HG03575 (cell line): Measurements from ENCODE around the gene SGK1.
"Not testable (repeated sequence)": the region's sequence is repeated elsewhere in the genome, so short reads cannot be mapped to it uniquely, and the experiment has no call there.

Source experiments
- ATAC-seq: cut with Tn5 transposase; IDR thresholded peaks from one replicate; pipeline ENCODE4 v1.9.1; 2021; ENCODE audit not compliant: unreplicated experiment, insufficient number of reproducible peaks, low FRiP score; ENCODE audit errors: extremely low read depth

The SGK1 gene

DNA sequence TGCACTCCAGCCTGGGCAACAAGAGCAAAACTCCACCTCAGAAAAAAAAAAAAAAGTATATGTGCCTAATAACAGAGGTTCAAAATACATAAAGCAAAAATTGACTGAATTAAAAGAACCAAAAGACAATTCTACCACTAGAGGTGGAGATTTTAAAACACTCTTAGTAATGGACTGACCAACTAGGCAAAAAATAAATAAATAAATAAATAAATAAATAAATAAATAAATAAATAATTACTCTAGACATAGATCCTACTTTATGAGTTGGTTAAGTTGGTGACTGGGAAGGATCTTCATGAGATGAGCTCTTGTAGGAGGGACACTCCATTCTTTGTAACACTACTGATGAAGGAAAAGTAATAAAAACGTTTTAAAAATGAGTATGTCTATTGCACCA is 113.9 kb downstream of the SGK1 start:
- no peak for ATAC-seq

- no peak for ATAC-seq
Measured at GRCh38 chr6:134201716-134202115, 116.2 kb downstream of the SGK1 start.

DNA sequence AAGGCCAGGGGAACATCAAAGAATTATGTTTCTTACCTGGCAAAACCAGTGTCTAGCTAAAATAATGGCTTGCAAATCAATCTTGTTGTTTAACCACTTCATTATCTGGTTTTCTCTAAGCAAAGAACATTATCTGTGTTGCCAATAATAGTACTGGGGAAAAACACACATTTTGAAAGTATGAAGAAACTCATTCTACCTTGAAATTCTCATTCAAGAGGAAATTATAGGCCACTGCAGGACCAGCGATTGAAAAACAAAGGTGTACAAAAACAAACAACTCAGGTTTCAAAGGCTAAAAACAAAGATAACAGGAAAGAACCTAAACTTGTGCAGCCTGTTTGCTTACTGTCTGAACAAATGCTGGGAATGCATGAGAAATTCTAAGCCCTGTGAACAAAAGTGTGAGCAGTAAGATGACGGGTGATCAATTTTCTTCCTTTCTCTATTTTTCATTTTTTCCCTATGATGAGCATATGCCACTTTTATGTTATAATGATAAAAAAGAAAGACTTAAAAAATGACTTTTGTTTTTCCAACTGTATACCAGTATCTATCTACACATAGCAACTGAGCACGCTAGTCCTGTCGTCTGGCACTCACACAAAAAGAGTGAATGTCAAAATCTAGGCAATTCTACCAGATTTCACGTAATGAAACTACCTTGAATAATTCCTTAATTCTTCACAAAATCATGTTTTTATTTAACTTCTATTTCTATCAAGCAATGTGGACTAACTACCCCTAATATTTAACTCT is 117.9 kb downstream of the SGK1 start:
- ATAC-seq = no peak

- ATAC-seq = no peak
Measured at GRCh38 chr6:134198093-134198492, 119.8 kb downstream of the SGK1 start.

DNA sequence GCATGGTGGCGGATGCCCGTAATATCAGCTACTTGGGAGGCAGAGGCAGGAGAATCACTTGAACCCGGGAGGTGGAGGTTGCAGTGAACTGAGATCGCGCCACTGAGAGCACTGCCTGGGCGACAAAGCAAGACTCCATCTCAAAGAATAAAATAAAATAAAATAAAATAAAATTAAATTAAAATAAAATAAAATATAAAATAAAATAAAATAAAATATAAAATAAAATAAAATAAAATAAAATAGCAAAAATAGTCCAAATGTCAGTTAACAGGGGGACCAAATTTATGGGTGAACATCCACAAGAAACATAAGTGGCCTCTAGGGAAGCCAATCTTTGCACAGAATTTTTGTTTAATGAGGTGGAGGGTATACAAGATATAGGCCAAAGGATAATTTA is 120.2 kb downstream of the SGK1 start:
- ATAC-seq = not testable (repeated sequence)

GRCh38 chr6:134196568-134197193 is 121.2 kb downstream of the SGK1 start:
- peak; percentile 48 for ATAC-seq

- no peak for ATAC-seq
Measured at GRCh38 chr6:134195985-134196384, 121.9 kb downstream of the SGK1 start.

DNA sequence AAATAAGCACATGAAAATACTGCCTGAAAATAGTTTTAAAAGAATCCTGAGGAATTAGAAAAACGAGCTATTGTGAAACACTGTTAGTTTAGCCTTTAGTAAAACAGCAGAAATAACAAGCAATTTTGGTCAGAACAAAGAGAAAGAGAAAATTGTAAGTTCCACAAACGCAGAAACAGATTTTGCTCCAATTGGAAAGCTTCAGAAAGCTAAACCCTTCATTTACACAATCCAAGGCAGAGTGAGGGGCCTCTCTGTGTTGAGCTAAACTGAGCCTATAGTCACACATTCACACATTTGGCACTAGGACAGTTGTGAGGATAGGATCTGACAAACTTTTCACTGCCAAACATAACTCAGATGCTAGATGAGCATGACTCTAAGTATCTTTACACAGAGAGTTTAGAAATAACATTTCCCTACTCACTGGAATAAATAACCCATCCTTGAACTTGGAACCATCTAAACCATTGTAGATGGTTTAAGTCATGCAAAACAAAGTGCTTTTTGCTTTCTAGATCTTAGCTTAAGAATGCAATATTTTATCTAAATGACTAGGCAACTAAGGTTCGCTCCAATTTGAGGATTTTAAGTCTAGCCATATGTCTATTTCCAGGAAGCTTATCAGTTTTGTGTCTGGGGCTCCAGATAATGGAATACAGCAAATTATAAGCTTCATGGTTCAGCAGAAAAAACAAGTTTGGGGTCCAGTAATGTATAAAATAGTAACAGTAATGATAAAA is 122.6 kb downstream of the SGK1 start:
- no peak for ATAC-seq

GRCh38 chr6:134193536-134194498 is 124.1 kb downstream of the SGK1 start:
- no peak for ATAC-seq

DNA sequence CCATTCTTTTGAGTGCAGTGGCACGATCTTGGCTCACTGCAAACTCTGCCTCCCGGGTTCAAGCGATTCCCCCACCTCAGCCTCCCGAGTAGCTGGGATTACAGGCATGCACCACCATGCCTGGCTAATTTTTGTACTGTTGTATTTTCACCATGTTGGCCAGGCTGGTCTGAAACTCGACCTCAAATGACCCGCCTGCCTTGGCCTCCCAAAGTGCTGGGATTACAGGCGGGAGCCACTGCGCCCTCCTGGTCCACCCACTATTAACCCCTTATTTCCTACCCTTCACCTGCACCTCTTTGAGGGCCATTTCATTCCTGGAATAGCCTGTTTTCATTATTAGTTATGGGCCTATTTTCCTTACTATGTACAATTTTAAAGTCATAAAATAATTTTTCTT is 125.3 kb downstream of the SGK1 start:
- ATAC-seq = not testable (repeated sequence)

DNA sequence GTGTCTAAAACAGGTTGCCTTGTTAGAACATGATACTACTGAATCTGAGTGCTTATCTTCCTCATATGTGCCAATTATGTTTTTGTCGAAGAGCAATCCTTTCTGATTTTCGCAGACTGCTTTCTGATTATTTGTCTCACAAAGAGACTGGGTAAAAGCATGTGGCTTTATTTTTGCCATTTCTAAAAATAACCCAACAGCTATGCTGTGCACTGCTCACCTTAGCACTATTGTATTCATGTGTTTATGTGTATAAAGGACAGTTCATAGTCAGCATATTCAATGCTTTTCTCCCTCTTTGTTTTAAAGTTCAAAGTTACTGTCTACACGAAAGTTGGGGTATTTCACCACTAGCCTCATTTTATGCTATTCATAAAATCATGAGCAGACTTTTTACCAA is 127.0 kb downstream of the SGK1 start:
- ATAC-seq = no peak

DNA sequence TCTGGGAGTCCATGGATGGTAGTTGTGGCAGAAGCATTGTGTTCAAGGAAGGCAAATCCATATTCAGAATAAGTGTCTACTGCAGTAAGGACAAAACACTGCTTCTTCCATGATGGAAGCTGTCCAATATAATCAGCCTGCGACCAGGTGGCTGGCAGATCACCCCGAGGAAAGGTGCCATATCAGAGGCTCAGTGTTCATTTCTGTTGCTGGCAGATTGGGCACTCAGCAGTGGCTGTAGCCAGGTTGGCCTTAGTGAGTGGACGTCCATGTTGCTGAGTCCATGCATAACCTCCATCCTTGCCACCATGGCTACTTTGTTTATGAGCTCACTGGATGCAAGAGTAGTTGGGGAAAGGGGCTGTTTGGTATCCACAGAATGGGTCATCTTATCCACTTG is 130.2 kb downstream of the SGK1 start:
- no peak for ATAC-seq

- no peak for ATAC-seq
Measured at GRCh38 chr6:134187154-134187553, 130.8 kb downstream of the SGK1 start.

DNA sequence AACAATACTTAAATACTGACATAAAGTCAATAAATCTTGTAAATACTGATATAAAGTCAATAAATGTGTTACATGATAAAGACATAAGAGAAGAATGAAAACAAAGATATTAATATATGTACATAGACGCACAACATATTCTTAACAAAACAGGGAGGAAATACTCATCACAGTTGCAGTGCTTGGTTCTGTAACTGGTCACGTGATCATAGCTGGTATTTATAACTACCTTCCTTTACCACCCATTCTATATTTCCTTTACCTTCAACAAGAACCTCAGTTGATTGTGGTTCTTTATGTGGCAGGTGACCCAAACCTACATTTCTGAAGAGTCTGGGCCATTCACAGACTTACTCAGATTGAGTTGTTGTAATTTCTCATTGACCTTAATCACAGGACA is 131.6 kb downstream of the SGK1 start:
- ATAC-seq = no peak

DNA sequence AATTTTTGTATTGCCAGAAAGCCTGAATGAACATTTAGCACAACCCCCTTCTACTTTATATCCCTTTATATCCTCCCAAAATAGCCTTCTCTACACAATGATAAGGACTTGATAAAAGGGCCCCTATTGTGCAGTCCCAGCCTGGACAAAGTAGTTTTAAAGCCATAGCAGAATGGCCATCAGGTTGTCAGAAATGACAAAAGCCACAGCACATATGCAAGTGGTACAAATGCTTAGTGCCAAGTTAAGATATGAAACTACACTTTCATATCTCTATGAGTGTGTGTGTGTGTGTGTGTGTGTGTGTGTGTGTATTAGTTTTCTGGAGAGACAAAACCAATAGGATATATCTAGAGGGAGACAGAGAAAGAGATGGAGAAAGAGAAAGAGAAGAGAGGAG is 132.6 kb downstream of the SGK1 start:
- no peak for ATAC-seq

DNA sequence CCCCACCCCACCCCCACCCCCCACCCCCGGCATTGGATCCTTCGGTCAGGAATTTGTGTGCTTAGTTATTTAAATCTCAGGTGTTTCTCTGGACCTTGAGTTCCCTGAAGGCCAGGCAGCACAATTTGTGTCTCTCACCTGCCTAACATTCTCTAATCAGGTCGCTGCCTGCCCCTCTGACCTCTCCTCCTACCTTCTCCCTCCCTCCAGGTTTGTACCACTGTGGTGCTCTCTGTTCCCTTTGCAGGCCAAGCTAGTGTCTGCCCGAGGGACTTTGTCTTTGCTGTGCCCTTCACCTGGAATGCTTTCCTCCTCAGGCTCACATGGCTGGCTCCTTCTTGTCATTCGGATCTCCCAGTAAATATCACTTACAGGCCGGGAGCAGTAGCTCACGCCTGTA is 134.1 kb downstream of the SGK1 start:
- ATAC-seq = no peak

GRCh38 chr6:134182528-134182927 is 135.4 kb downstream of the SGK1 start:
- ATAC-seq = no peak

GRCh38 chr6:134181726-134182125 is 136.2 kb downstream of the SGK1 start:
- ATAC-seq = not testable (repeated sequence)

DNA sequence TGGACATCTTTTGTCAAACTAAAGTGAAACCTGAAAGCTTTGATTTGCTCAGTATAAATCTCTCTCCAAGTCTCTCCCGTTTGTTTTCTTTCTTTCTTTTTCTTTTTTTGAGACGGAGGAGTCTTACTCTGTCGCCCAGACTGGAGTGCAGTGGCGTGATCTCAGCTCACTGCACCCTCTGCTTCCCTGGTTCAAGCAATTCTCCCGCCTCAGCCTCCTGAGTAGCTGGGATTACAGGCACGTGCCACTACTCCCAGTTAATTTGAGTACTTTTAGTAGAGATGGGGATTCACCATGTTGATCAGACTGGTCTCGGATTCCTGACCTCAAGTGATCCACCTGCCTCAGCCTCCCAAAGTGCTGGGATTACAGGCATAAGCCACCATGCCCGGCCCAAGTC is 136.7 kb downstream of the SGK1 start:
- not testable (repeated sequence) for ATAC-seq
